ENCODE measurements around the gene ZNF282. TPM values are rescaled to one million over a fixed set of nuclear protein-coding genes. Genes with fewer than 3 reads are reported as not detected.
A peak's percentile ranks its signal among the peaks of the same experiment; 100 is the strongest.

Gene ZNF282
- total RNA-seq, 1 donor from 2014 or later = 14.5 TPM

- ATAC-seq = no peak
Observed at GRCh38 chr7:149188213-149188612, 7.1 kb upstream of the ZNF282 start.

GRCh38 chr7:149188637-149189259, 6.6 kb upstream of the ZNF282 start:
- ATAC-seq = no peak
- no peak for DNase-seq
- intact Hi-C loops (cut with micrococcal nuclease) = no loop called here

More at GRCh38 chr7:149188213-149188612, 7.1 kb upstream of the ZNF282 start:
- no peak for DNase-seq
- intact Hi-C loops (cut with micrococcal nuclease) = no loop called here

GRCh38 chr7:149191851-149192250, 3.5 kb upstream of the ZNF282 start:
- DNase-seq (no peak), ATAC-seq (no peak)
- intact Hi-C loops (cut with micrococcal nuclease) = no loop called here

GRCh38 chr7:149194799-149195179, 557 bp upstream of the ZNF282 start:
- DNase-seq (no peak), ATAC-seq (no peak)
- intact Hi-C loops (cut with micrococcal nuclease) = no loop called here

- DNase-seq (no peak), ATAC-seq (no peak)
- intact Hi-C loops (cut with micrococcal nuclease) = no loop called here
Observed at GRCh38 chr7:149196151-149196704, 882 bp downstream of the ZNF282 start.

- ATAC-seq = no peak
- intact Hi-C loops (cut with micrococcal nuclease) = no loop called here
- no peak for DNase-seq
Observed at GRCh38 chr7:149196705-149197171, 1.4 kb downstream of the ZNF282 start.

GRCh38 chr7:149197675-149198074, 2.3 kb downstream of the ZNF282 start:
- intact Hi-C loops (cut with micrococcal nuclease) = no loop called here
- DNase-seq (no peak), ATAC-seq (no peak)

GRCh38 chr7:149198161-149198816, 2.9 kb downstream of the ZNF282 start:
- intact Hi-C loops (cut with micrococcal nuclease) = no loop called here
- DNase-seq = no peak
- no peak for ATAC-seq

- DNase-seq (no peak), ATAC-seq (no peak)
- intact Hi-C loops (cut with micrococcal nuclease) = no loop called here
Observed at GRCh38 chr7:149199234-149199995, 4.1 kb downstream of the ZNF282 start.

GRCh38 chr7:149202831-149203231, 7.5 kb downstream of the ZNF282 start:
- DNase-seq (no peak), ATAC-seq (peak; percentile 88)
- intact Hi-C loops (cut with micrococcal nuclease) = no loop called here

GRCh38 chr7:149205690-149206381, 10.5 kb downstream of the ZNF282 start:
- intact Hi-C loops (cut with micrococcal nuclease) = no loop called here
- ATAC-seq (no peak), DNase-seq (no peak)

- intact Hi-C loops (cut with micrococcal nuclease) = no loop called here
- DNase-seq (no peak), ATAC-seq (no peak)
Observed at GRCh38 chr7:149207324-149208035, 12.1 kb downstream of the ZNF282 start.

GRCh38 chr7:149209518-149210269, 14.3 kb downstream of the ZNF282 start:
- ATAC-seq = no peak
- DNase-seq = no peak
- intact Hi-C loops (cut with micrococcal nuclease) = no loop called here

- DNase-seq (no peak), ATAC-seq (peak; percentile 83)
- intact Hi-C loops (cut with micrococcal nuclease) = no loop called here
Observed at GRCh38 chr7:149210551-149210950, 15.2 kb downstream of the ZNF282 start.

- DNase-seq = no peak
- intact Hi-C loops (cut with micrococcal nuclease) = no loop called here
- ATAC-seq = peak; percentile 75
Observed at GRCh38 chr7:149214020-149214720, 18.8 kb downstream of the ZNF282 start.

- DNase-seq (no peak), ATAC-seq (no peak)
- intact Hi-C loops (cut with micrococcal nuclease) = no loop called here
Observed at GRCh38 chr7:149216402-149216801, 21.1 kb downstream of the ZNF282 start.

- no peak for DNase-seq
- ATAC-seq = no peak
- intact Hi-C loops (cut with micrococcal nuclease) = no loop called here
Observed at GRCh38 chr7:149217570-149217969, 22.2 kb downstream of the ZNF282 start.
